HG03439 (cell line): ENCODE data around the gene MTA1.
A peak's percentile ranks its signal among the peaks of the same experiment; 100 is the strongest.

Source experiments
- ATAC-seq: cut with Tn5 transposase; IDR thresholded peaks from one replicate; pipeline ENCODE4 v1.9.1; 2021; ENCODE audit warnings: mild to moderate bottlenecking, moderate library complexity; ENCODE audit not compliant: unreplicated experiment

Gene MTA1

DNA sequence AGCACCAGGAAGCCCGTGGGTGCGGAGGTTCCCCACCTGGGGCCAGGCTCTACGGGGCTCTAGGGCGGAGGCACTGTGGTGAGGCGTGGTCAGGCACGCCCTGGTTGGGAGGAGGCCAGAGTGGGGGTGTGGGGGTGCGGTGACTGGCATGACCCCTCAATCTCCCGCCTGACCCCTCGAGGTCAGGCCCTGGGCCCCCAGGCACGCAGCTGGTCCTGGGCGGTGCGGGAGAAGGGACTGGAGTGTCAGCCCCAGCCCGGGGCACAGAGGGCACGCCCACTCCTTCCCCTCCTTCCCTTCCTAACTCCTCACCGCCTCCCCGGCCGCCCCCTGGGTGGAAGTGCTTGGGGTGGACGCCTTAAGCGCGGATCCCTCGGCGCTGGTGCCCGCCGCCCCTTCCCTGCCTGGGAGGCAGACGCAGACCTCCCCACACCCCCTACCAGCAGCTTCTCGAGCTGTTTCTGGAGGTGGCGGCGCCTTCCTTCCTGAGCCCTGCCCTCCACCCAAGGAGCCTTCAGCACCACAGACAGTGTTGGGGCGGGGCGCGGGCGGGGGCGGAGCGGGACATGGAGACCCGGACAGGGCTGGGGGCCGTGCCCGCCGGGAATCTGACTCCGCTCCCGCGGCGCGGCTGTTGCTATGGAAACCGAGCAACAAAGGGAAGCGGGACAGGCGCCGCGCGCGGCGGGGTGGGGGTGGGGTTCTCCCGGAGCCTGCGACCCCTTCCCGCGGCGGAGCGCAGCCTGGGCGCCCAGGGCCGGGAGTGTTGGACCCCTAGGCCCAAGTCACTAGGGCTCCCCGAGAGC lies 54.3 kb downstream of the MTA1 start:
- no peak for ATAC-seq

DNA sequence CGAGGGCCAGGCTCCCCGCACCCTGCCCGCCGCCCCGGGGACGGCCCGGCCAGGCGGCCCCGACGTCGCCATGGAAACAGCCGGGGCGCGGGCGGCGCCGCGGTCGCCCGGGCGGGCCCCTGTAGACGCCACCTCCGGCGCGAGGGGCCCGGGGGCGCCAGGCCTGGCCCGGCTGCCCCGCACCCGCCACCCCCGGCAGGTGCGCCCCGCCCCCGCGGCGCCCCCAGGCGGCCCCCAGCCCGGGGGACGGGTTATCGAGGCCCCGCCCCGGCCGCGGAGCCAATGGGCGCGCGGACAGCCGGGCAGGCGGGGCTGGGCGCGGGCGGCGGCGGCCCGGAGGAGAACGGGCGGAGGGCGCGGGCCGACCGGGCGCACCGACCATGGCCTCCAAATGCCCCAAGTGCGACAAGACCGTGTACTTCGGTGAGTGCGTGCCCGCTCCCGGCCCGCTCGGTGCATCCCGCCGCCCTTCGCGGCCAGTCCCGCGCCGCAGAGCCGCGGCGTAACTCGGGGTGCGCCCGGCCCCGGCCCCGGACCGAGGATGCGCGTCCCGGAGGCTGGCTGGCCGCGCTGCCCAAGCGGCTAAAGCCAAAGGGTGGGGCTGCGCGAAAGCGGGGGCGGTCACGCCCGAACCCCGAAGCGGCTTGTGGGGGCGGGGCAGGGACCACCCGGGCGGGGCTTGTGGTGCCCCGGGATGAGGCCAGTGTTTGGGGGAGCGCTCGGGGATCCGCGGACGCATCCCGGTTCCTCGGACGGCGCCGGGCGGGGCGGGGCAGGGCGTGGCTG lies 55.0 kb downstream of the MTA1 start, which contains the start of gene CRIP2:
Gene CRIP2 (plus strand): TSS at position 339 of the 786 bp plus-strand sequence. CDS start 42 bp downstream, at position 381.
- ATAC-seq: no peak

DNA sequence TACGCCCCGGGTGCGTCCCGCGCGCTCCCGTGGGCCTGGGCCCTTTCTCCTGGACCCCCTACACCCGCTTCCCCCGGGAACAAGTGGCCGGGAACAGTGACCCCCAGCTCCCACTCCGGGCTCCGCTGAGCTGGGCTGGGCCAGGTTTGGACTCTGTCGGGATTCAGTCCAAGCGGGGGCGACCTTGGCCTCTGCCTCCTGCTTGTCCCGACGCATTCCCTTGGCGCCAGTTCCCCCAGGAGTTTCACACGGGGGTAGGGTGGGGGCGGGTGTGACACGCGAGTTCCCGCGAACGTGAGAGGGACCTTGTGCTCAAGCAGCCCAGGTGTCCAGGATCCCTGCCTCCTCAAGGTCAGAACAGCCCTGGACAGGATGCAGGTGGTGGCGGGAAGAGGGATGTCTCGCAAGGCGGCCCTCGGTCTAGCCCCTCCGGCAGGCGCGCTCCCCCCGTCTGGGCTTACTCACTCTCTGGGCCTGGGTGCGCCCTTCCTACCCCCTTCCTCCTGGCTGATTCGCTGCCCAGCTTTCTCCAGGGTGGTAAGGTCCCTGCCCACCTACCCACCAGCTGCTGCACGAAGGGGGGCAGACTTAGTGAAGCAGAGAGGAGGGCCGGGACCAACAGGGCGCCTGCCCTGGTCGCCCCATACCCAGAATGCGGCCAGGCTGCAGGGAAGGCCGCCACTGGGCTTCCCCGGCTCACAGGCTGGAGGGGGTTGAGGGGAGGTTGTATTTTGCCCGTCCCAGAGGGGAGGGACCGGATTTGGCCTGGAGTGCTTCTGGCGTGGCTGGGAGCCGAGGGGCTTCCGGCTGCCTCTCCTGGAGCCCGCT lies 55.9 kb downstream of the MTA1 start:
- ATAC-seq: no peak

DNA sequence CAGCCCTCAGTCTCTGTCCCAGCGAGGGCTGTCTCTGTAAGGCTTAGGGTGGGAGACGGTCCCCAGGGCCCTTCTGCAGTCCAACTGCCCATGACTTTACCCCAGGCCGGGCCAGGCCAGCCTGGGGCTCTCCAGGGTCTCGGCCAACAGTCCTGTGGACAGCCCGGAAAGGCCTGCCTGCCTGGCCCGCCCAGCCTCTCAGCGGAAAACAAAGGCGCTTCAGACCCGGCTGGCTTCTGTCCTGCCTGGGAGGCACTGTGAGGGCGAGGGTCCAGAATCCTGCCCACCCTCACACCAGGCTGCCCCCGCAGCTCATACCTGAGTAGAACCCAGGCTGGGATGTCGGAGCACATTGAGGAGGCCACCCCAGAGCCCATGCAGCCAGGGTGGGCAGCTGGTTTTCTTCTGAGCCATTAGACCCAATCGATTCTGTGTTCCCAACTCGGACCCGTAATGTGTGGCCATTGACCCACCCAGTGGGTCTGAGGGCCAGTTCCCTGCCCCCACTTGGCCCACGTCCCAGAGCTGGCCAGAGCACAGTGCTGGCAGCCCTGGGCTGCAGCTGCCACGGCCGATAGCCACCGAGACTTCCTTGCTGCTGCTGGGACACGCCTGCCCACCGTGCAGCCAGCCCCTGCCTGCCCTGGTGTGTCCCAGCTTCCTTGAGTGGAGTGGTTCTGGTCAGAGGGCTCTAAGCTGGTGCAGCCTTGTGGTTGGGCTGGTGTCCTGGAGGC lies 56.6 kb downstream of the MTA1 start:
- no peak for ATAC-seq

DNA sequence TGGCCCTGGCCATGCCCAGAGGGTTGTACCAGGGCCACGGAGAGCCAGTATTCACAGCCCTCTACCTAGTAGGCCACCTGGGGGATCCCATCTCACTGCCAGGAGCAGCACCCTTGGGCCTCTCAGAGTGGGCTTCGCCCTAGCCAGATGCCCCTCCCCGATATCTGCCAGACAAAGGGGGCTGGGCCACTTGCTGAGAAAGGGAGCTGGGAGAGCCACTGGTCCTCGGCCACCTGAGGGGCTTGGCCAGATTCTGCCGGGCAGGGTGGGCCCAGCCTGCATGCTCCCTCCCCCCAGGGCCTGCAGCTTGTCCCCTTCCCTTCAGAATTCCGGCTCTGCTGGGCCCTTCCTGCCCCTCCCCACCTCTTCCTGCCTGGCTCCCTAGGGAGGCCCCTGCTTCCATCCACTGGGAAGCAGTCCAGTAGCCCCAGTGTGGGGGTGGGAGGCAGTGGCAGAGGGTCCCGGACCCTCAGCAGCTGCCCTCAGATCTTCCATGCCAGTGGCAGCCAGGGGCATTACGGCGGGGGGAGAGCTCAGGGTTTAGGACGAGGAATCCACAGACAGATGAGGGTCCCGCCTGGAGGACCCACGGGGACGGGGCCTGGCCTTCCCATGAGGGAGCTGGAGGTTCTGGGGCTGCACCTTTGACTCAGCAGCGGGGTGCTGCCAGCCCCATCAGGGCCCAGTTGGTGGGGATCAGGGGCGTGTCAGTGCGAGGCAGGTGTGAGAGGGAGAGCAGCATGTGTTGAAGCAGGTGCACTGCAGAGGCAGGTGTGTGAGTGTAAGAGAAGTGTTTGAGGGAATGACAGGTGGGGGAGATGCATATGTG lies 57.4 kb downstream of the MTA1 start:
- no peak for ATAC-seq

DNA sequence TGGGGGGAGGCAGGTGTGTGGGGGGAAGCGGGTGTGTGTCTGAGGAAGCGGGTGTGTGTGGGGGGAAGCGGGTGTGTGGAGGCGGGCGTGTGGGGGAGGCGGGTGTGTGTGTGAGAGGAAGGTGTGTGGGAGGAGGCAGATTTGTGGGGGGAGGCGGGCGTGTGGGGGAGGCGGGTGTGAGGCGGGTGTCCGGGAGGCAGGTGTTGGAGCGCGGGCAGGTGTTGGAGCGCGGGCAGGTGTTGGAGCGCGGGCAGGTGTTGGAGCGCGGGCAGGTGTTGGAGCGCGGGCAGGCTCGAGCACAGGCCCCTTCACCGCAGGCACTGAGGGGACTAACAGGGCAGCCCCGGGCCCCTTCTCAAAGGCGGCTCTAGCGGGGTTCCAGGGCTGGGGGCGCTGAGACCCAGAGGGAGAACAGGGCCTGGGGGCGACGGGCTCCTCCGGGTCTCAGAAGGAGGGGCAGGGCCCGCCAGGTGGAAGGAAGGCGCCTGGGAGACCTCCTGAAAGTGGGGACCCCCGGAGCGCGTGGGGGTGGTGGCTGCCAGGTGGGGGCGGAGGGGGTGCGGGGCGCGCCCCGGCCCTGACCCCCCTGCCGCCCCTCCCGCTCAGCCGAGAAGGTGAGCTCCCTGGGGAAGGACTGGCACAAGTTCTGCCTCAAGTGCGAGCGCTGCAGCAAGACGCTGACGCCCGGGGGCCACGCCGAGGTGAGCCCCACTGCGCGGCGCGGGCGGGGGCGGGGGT lies 58.2 kb downstream of the MTA1 start:
- no peak for ATAC-seq

DNA sequence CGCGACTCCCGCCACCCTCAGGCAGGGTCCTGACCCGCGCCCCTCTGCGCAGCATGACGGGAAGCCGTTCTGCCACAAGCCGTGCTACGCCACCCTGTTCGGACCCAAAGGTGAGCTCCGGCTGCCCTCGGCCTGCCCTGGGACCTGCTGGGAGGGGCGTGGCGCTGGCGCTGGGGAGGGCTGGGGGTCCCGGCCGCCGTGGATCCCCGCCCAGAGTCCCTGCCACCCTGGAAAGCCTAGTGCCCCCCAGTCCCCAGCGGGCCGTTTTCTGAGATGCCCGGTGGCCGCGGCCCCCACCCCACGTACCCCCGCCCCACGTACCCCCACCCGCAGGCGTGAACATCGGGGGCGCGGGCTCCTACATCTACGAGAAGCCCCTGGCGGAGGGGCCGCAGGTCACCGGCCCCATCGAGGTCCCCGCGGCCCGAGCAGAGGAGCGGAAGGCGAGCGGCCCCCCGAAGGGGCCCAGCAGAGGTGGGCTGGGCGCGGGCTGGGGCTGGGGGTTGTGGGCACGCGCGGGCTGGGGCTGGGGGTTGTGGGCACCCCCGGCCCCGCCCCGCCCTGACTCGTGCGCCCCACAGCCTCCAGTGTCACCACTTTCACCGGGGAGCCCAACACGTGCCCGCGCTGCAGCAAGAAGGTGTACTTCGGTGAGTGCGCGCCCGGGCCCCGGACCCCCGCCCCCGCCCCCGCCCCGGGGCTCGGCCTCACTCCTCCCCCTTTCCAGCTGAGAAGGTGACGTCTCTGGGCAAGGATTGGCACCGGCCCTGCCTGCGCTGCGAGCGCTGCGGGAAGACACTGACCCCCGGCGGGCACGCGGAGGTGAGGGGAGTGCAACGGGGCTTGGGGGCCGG lies 59.0 kb downstream of the MTA1 start:
- ATAC-seq: no peak

DNA sequence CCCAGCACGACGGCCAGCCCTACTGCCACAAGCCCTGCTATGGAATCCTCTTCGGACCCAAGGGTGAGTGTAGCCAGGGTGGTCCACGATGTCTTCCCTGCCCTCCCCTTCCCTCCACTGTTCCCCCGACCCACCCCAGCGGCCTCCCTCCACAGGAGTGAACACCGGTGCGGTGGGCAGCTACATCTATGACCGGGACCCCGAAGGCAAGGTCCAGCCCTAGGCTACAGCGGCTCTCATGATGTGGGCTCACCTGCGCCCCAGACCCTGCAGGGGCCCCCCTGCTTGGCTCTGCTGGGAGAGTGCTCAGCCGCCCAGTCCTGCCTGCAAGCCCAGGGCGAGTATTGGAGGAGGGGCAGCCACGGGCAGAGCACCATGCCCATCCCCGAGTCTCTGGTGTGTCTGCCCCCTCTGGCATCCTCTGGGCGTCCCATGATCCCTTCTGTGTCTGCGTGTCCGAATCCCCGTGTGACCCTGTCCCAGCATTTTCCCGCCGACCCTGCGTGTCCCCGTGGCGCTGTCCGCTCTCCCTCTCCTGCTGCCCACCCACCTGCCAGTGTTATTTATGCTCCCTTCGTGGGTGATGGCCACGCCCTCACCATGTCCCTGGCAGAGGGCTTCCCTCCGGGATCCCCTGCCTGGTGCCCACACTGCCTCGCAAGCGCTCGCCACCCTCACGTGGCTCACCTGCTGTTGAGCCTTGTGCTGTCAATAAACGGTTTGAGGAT lies 60.0 kb downstream of the MTA1 start:
- ATAC-seq: no peak

DNA sequence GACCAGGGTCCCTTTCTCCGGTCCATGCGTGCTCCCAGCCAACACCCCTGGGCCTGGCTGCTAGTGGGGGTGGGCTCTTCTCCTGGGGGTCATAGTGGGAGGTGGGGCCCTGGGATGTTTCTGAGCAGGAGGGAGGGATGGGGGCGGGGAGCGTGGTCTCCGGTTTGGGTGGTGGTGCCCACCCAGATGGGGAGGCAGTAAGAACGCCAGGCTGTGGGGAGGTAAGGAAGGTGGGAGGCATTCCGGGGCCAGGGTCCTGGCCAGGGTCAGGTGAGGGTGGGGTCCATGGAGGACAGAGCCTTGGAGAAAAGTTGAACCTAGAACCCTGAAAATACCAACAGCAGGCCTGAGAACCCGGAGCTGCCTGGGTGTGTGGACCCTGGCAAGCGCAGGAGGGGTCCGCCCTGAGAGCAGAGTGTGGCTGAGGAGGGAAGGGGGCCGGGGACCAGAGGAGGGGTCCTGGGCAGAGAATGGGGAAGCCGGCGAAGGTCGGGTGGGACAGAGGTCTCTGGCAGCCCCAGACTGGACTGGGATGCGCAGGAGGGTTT lies 60.6 kb downstream of the MTA1 start:
- ATAC-seq: no peak

DNA sequence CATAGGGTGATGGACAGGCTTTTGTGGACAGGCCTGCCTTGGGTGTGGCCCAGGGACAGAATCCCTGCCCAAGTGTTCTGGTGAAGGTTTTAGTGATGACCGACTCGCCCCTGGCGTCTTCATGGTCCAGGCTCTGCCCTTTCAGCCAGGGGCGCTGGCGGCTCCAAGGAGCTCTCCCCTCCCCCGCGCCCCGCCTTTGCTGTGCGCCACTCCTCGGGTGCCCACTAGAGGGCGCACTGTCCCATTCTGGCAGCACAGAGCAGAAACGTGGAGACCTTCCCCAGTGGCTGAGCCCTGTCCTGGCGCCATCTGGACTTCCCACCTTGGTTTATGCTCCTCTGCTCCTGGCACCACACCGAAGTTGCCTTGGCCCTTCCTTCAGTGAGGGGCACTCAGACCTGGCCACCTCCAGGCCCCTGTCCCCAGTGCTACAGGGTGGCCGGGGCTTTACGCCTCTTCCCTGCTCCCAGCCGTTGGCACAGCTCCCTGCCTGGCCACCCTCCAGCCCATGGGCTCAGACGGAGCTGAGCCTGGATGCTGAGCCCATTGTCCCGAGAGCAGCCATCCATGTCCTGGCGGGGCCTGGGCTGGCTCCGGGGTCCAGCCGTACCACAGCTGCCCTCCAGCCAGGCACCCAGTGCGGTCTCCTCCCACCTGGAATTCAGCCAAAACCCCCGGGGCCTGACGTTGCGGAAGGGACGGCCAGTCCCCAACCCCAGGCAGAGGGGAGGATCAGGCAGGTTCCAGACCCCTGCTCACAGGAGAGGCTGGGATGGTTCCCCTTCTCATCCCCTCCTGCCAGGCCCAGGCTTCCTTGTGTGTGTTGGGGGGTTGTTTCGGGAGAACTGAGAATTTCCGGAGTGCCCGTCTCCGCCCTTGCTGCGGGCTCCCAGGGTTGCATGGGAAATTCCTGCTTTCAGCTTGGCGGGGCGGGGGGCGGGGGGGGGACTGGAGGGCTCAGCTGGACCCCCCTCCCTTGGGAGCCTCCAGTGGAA lies 61.5 kb downstream of the MTA1 start:
- peak; percentile 59 for ATAC-seq

DNA sequence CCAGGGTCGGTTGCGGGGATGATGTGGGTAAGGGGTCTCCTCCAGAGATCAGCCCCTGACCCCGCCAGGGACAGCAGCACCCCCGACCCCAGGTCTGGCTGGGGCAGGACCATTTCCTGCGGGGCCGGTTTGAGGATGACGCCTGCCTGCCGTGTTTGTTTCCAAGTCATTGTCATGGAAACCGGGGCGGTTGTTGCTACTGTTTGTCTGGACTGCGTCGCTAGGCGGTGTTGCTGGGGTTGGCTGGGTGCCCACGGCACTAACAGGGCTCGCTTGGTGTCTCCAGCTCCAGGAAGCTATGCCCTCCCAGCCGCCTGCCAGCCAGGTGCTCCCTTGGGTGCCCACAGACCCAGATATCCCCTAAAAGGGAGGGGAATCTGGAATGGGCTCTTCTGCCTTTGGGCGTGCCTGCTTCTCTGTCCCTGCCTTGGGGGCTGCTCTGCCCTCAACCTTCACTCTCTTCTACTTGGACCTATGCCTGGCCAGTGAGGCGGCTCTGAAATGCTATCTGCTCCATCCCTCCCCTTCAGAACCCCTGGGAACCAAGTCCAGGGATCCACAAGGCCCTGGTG lies 62.3 kb downstream of the MTA1 start:
- peak; percentile 50 for ATAC-seq

DNA sequence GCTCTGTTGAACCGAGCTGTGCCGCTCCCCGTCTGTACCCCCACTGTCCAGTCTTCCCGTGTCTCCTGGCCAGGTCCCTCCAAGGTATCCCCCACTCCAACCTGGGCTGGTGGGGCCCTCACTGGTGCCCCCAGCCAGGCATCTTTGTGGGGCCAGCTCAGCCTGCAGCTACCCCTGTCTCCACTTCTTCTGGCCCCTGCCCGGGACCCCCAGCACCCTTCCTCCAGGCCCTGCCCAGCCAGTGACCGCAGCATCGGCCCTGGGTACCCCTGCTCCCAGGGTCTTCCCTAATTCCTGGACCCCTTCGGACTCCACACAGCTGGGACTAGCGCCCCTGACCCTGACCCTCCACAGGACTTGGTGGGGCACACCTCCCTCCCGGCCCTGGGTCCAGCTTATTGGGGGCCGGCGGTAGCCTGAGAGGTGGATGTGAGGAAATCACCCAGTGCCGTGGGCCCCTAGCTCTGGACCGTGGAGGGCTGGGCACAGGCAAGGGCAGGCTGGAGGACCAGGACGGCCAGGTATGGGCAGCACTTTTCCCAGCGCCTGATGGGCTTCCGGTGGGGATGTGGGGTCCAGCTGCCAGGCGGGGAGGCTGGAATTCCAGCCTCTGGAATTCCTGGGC lies 63.0 kb downstream of the MTA1 start:
- ATAC-seq: no peak

DNA sequence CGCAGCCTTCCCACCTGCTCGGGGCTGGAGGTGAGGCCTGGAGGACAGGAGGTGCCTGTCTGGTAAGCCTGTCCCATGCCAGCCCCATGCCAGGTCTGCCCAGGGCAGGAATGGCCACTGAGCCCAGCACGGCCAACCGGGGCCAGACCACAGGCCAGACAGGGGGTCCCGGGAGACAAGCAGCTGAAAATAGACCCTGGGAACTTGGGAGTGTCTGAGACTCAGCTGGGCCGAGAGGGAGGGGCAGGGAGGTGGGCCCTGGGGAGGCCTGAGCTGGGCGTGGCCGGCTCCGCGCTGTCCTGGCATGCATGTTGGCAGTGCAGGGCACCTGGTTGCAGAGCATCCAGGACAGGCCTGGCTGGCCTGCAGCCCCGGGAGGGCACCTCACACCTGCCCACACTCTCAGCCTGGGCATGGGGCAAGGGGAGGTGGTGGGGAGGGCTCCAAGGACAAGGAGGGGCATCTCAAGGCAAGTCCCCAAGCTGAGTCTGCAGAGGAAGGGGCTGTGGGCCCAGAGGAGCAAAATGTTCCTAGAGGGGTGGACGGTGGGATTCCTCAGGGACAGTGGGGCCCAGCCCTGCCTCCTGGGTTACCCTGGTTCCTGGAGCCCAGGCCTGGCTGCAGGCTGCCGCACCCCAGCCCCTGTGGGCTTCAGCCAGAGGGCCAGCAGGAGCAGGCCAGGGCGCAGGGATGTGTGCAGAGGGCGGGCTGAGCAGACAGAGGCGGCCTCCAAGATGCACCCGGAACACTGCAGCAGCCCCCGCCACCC lies 63.9 kb downstream of the MTA1 start:
- no peak for ATAC-seq
